Fibroblast of the aortic adventitia (primary cell): ENCODE data around the gene TM9SF1. TPM values are rescaled to one million over a fixed set of nuclear protein-coding genes. Genes with fewer than 3 reads are reported as not detected.
"Not testable (repeated sequence)": the region's sequence is repeated elsewhere in the genome, so short reads cannot be mapped to it uniquely, and the experiment has no call there.

Experiments used
- DNase-seq: peaks from one replicate; pipeline ENCODE4 v3.0.0-alpha.2; 2010; ENCODE audit warnings: low read depth
- H3K4me3 ChIP-seq: 2 replicates; pipeline ENCODE4 v1.5.1; 2011; ENCODE audit warnings: low read depth, mild to moderate bottlenecking, control low read depth, low read length, moderate library complexity
- CTCF ChIP-seq: IDR thresholded peaks from 2 replicates; pipeline ENCODE4 v1.5.1; 2011; ENCODE audit warnings: mild to moderate bottlenecking, low read length, control low read depth, inconsistent platforms; ENCODE audit not compliant: insufficient read depth
- total RNA-seq: library from RNA; depleted of rRNA; stranded (reverse); fragments of >200 nt; gene quantifications from 2 replicates; pipeline ENCODE4 v1.2.3, GENCODE V29; 2012; ENCODE audit warnings: low replicate concordance

Gene TM9SF1
- total RNA-seq, 1 donor, result 73.9 TPM

- TF ChIP-seq CTCF, result no peak
- DNase-seq, result no peak
- no peak overlapping the region for H3K4me3 ChIP-seq
Measured at GRCh38 chr14:24219521-24219920, 24.3 kb upstream of the TM9SF1 start.

GRCh38 chr14:24219080-24219479, 23.8 kb upstream of the TM9SF1 start:
- no peak for TF ChIP-seq CTCF
- no peak for DNase-seq
- no peak overlapping the region for H3K4me3 ChIP-seq

- DNase-seq, H3K4me3 ChIP-seq: not testable (repeated sequence)
Measured at GRCh38 chr14:24216876-24217275, 21.6 kb upstream of the TM9SF1 start.

- DNase-seq, result no peak
- H3K4me3 ChIP-seq, result peak overlapping the region; percentile 88
- TF ChIP-seq CTCF, result no peak
Measured at GRCh38 chr14:24216345-24216699, 21.1 kb upstream of the TM9SF1 start.

GRCh38 chr14:24215495-24216344, 20.5 kb upstream of the TM9SF1 start, which contains the start of gene MDP1:
TSS of gene MDP1 (minus strand) at chr14:24216066. CDS start at chr14:24215955, 111 bp downstream.
- peak; percentile 15 for TF ChIP-seq CTCF
- DNase-seq, result peak; percentile 81
- H3K4me3 ChIP-seq, result peak within 1 kb of the TSS; percentile 88

- no peak for DNase-seq
- no peak for TF ChIP-seq CTCF
- peak overlapping the region; percentile 71 for H3K4me3 ChIP-seq
Measured at GRCh38 chr14:24213866-24214662, 18.8 kb upstream of the TM9SF1 start.
